HUES48 (cell line): ENCODE data around the gene ROBO2.

ENCODE experiments used
- H3K27ac ChIP-seq: one replicate; pipeline ENCODE4 v1.7.0; 2013; ENCODE audit warnings: low read depth, low read length, inconsistent platforms
- H3K27me3 ChIP-seq: 2 replicates; pipeline ENCODE4 v1.6.1; 2013; ENCODE audit warnings: mild to moderate bottlenecking, low read length; ENCODE audit not compliant: control insufficient read depth, insufficient read depth
- H3K36me3 ChIP-seq: 2 replicates; pipeline ENCODE4 v1.6.1; 2013; ENCODE audit warnings: low read length; ENCODE audit not compliant: control insufficient read depth, insufficient read depth
- H3K4me1 ChIP-seq: 2 replicates; pipeline ENCODE4 v1.6.1; 2013; ENCODE audit warnings: mild to moderate bottlenecking, low read length; ENCODE audit not compliant: control insufficient read depth, insufficient read depth
- H3K4me3 ChIP-seq: 2 replicates; pipeline ENCODE4 v1.5.1; 2013; ENCODE audit warnings: mild to moderate bottlenecking, low read depth, low read length
- H3K9ac ChIP-seq: 2 replicates; pipeline ENCODE4 v1.6.1; 2013; ENCODE audit warnings: mild to moderate bottlenecking, low read depth, low read length, moderate library complexity
- H3K9me3 ChIP-seq: 2 replicates; pipeline ENCODE4 v1.6.1; 2013; ENCODE audit warnings: low read length; ENCODE audit not compliant: control insufficient read depth, insufficient read depth

The ROBO2 gene

GRCh38 chr3:77365152-77365551 is 325.3 kb downstream of the ROBO2 start:
- no peak overlapping the region for H3K27ac ChIP-seq
- no peak overlapping the region for H3K9ac ChIP-seq
- H3K36me3 ChIP-seq = no peaks in the 10 kb centered on the region
- H3K27me3 ChIP-seq = no peaks in the 10 kb centered on the region
- H3K4me1 ChIP-seq = no peaks in the 10 kb centered on the region
- H3K9me3 ChIP-seq = no peaks in the 10 kb centered on the region
- H3K4me3 ChIP-seq = no peak overlapping the region

GRCh38 chr3:77370413-77370812 is 330.5 kb downstream of the ROBO2 start:
- H3K4me3 ChIP-seq = no peak overlapping the region
- no peaks in the 10 kb centered on the region for H3K9me3 ChIP-seq
- H3K27ac ChIP-seq = no peak overlapping the region
- H3K36me3 ChIP-seq = no peaks in the 10 kb centered on the region
- H3K9ac ChIP-seq = no peak overlapping the region
- no peaks in the 10 kb centered on the region for H3K27me3 ChIP-seq
- no peaks in the 10 kb centered on the region for H3K4me1 ChIP-seq

GRCh38 chr3:77372018-77372417 is 332.1 kb downstream of the ROBO2 start:
- Histone ChIP-seq H3K4me1 (no peaks in the 10 kb centered on the region), H3K27ac (no peak overlapping the region), H3K9ac (no peak overlapping the region), H3K9me3 (no peaks in the 10 kb centered on the region), H3K27me3 (no peaks in the 10 kb centered on the region), H3K36me3 (no peaks in the 10 kb centered on the region), H3K4me3 (no peak overlapping the region)

DNA sequence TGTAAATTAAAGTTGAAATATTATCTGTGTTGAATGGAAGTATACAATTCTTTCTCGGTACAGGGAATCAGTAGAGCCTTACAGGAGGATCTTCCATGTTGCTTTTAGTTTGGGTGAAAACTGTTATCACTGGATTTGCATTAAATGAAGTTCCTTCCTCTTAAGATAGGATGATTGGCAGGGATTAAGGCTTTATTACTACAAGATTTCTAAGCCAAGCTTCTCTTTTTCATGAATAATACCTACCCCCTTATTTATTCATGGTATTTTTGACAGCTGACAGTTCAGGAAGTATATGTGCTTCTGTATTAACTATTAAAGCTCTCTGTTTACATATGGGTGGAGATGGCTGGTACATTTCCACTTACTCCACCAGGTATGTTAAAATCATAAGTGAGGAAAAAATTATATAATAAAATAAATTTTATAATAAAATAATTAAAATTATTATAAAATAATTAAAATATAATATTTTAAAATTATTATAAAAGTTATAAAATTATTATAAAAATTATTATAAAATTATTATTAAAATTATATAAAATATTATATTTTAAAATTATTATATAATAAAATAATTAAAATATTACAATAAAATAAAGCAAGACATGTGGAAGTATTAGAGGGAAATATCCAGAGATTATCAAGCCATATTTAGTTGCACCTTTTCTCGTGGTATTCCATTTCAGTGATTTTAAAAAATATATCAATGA is 332.9 kb downstream of the ROBO2 start:
- Histone ChIP-seq H3K9me3 (no peaks in the 10 kb centered on the region), H3K27me3 (no peaks in the 10 kb centered on the region)

GRCh38 chr3:77373619-77374018 is 333.7 kb downstream of the ROBO2 start:
- Histone ChIP-seq H3K4me1 (no peaks in the 10 kb centered on the region), H3K9me3 (no peaks in the 10 kb centered on the region), H3K27me3 (no peaks in the 10 kb centered on the region), H3K4me3 (no peak overlapping the region), H3K36me3 (no peaks in the 10 kb centered on the region), H3K27ac (no peak overlapping the region), H3K9ac (no peak overlapping the region)

More for the DNA sequence above, 332.9 kb downstream of the ROBO2 start:
- Histone ChIP-seq H3K4me3 (no peak overlapping the region), H3K9ac (no peak overlapping the region), H3K27ac (no peak overlapping the region), H3K36me3 (no peaks in the 10 kb centered on the region), H3K4me1 (no peaks in the 10 kb centered on the region)

- Histone ChIP-seq H3K36me3 (no peaks in the 10 kb centered on the region), H3K9ac (no peak overlapping the region), H3K4me1 (no peaks in the 10 kb centered on the region), H3K27me3 (no peaks in the 10 kb centered on the region), H3K27ac (no peak overlapping the region), H3K4me3 (no peak overlapping the region), H3K9me3 (no peaks in the 10 kb centered on the region)
Measured at GRCh38 chr3:77376511-77376910, 336.6 kb downstream of the ROBO2 start.

DNA sequence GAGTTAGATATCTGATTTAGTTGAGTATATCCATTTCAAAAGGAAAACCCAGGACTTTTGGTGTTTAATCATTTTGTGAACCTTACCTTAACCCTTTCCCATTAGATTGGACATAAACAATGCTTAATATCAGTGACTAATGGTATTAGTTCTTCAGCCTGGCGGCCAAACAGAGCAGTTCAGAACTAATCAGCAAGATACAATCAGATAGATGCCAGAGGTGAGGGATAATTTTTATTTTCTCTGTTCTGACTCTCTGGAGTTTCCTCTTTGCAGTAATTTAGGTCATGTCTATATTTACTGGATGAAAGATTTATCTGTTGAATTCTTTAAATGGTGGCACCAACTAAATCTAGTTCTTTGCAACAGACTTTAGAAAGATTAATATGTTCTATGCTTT is 337.8 kb downstream of the ROBO2 start:
- H3K9me3 ChIP-seq = no peaks in the 10 kb centered on the region
- no peaks in the 10 kb centered on the region for H3K27me3 ChIP-seq
- H3K4me1 ChIP-seq = no peaks in the 10 kb centered on the region
- no peaks in the 10 kb centered on the region for H3K36me3 ChIP-seq
- H3K4me3 ChIP-seq = no peak overlapping the region
- H3K9ac ChIP-seq = no peak overlapping the region
- no peak overlapping the region for H3K27ac ChIP-seq

DNA sequence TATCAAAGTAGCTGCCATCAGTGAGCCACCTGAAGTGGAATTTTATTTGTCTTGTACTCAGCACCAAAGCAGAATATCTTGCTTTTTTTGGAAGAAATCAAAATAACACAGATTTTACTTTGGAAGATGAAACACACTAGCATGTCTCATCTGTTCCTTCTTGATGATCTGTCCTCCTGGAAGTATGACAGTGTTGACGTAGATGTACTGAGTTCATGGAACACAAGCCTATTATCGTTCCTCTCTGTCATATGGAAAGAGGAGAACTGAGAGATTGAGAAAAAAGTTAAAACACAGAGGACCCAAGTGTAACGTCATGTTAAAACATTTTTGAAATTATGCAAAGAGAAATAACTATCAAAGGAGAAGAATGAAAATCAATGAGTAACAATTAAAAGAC is 340.2 kb downstream of the ROBO2 start:
- Histone ChIP-seq H3K9me3 (no peaks in the 10 kb centered on the region), H3K9ac (no peak overlapping the region), H3K4me3 (no peak overlapping the region), H3K27me3 (no peaks in the 10 kb centered on the region), H3K36me3 (no peaks in the 10 kb centered on the region), H3K27ac (no peak overlapping the region), H3K4me1 (no peaks in the 10 kb centered on the region)

GRCh38 chr3:77381431-77381830 is 341.5 kb downstream of the ROBO2 start:
- Histone ChIP-seq H3K9ac (no peak overlapping the region), H3K27ac (no peak overlapping the region), H3K4me3 (no peak overlapping the region), H3K27me3 (no peaks in the 10 kb centered on the region), H3K4me1 (no peaks in the 10 kb centered on the region), H3K36me3 (no peaks in the 10 kb centered on the region), H3K9me3 (no peaks in the 10 kb centered on the region)

DNA sequence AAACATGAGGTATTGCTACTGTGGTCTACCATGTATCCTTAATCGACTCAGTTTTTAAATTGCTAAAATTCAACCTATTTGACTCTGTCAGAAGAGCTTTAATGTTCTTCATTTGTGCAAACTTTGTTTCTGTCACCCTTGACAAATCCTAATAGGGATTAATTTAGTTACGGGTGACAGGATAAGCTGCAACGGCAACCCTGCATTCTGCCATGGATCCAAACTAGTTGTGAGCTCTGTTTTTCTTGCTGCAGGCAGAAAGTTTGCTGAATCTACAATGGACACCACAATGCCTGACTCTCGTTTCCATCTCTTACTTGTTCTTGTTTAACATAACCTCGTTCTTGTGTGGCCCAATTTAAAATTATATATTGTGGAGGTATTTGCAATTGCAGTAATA is 352.3 kb downstream of the ROBO2 start:
- Histone ChIP-seq H3K36me3 (no peaks in the 10 kb centered on the region), H3K4me1 (no peaks in the 10 kb centered on the region), H3K27ac (no peak overlapping the region), H3K9me3 (no peaks in the 10 kb centered on the region), H3K4me3 (no peak overlapping the region), H3K27me3 (no peaks in the 10 kb centered on the region), H3K9ac (no peak overlapping the region)

- no peaks in the 10 kb centered on the region for H3K27me3 ChIP-seq
- H3K36me3 ChIP-seq = no peaks in the 10 kb centered on the region
- no peaks in the 10 kb centered on the region for H3K9me3 ChIP-seq
- no peak overlapping the region for H3K27ac ChIP-seq
- H3K4me1 ChIP-seq = no peaks in the 10 kb centered on the region
- H3K9ac ChIP-seq = no peak overlapping the region
- no peak overlapping the region for H3K4me3 ChIP-seq
Measured at GRCh38 chr3:77394046-77394445, 354.1 kb downstream of the ROBO2 start.
